H9 (cell line): Measurements from ENCODE around the gene RANBP17. TPM values are rescaled to one million over a fixed set of nuclear protein-coding genes. Genes with fewer than 3 reads are reported as not detected.

ENCODE experiments used
- DNase-seq: peaks from one replicate; pipeline ENCODE4 v3.0.0-alpha.2; 2017
- H2AFZ ChIP-seq: one replicate; pipeline ENCODE4 v1.6.1; 2013; ENCODE audit warnings: mild to moderate bottlenecking, low read length, control low read depth, moderate library complexity
- H2AK5ac ChIP-seq: 2 replicates; pipeline ENCODE4 v1.6.1; 2013; ENCODE audit warnings: low read length, control low read depth, mixed read lengths; ENCODE audit not compliant: insufficient read length
- H2BK120ac ChIP-seq: one replicate; pipeline ENCODE4 v1.6.1; 2013; ENCODE audit warnings: low read depth, mild to moderate bottlenecking, low read length, control low read depth, inconsistent platforms; ENCODE audit not compliant: poor library complexity, severe bottlenecking
- H2BK12ac ChIP-seq: 2 replicates; pipeline ENCODE4 v1.6.1; 2013; ENCODE audit warnings: low read length, control low read depth, mixed read lengths, low read depth; ENCODE audit not compliant: insufficient read length
- H2BK15ac ChIP-seq: 2 replicates; pipeline ENCODE4 v1.6.1; 2013; ENCODE audit warnings: low read depth, low read length, control low read depth
- H2BK20ac ChIP-seq: one replicate; pipeline ENCODE4 v1.6.1; 2013; ENCODE audit warnings: low read depth, mild to moderate bottlenecking, low read length, control low read depth, inconsistent platforms; ENCODE audit not compliant: poor library complexity, severe bottlenecking
- H2BK5ac ChIP-seq: 2 replicates; pipeline ENCODE4 v1.6.1; 2013; ENCODE audit warnings: low read length, control low read depth, mixed read lengths; ENCODE audit not compliant: insufficient read length
- H3K14ac ChIP-seq: 2 replicates; pipeline ENCODE4 v1.6.1; 2013; ENCODE audit warnings: low read length, control low read depth; ENCODE audit not compliant: insufficient read depth
- H3K18ac ChIP-seq: 2 replicates; pipeline ENCODE4 v1.6.1; 2013; ENCODE audit warnings: low read depth, mild to moderate bottlenecking, mixed read lengths, low read length, control low read depth; ENCODE audit not compliant: insufficient read length
- H3K23ac ChIP-seq: 2 replicates; pipeline ENCODE4 v1.6.1; 2013; ENCODE audit warnings: low read length, control low read depth, mixed read lengths, low read depth; ENCODE audit not compliant: insufficient read length
- H3K23me2 ChIP-seq: 2 replicates; pipeline ENCODE4 v1.6.1; 2013; ENCODE audit warnings: low read depth, mild to moderate bottlenecking, mixed read lengths, low read length, control low read depth; ENCODE audit not compliant: insufficient read length, poor library complexity, severe bottlenecking
- H3K27ac ChIP-seq: 2 replicates; pipeline ENCODE4 v1.5.1; 2013; ENCODE audit warnings: low read length, control low read depth, mixed read lengths, low read depth; ENCODE audit not compliant: insufficient read length
- H3K27me3 ChIP-seq: 2 replicates; pipeline ENCODE4 v1.6.1; 2013; ENCODE audit warnings: low read length, control low read depth, inconsistent platforms; ENCODE audit not compliant: insufficient read depth
- H3K4ac ChIP-seq: 2 replicates; pipeline ENCODE4 v1.6.1; 2013; ENCODE audit warnings: low read depth, mild to moderate bottlenecking, control low read depth, inconsistent platforms, low read length, moderate library complexity
- H3K4me1 ChIP-seq: 2 replicates; pipeline ENCODE4 v1.6.1; 2013; ENCODE audit warnings: low read length, control low read depth, inconsistent platforms; ENCODE audit not compliant: insufficient read depth
- H3K4me2 ChIP-seq: 2 replicates; pipeline ENCODE4 v1.6.1; 2013; ENCODE audit warnings: low read length, control low read depth, mixed read lengths; ENCODE audit not compliant: insufficient read length, insufficient read depth
- H3K56ac ChIP-seq: 2 replicates; pipeline ENCODE4 v1.6.1; 2013; ENCODE audit warnings: low read depth, mild to moderate bottlenecking, mixed read lengths, low read length, control low read depth; ENCODE audit not compliant: insufficient read length
- H3K79me1 ChIP-seq: 2 replicates; pipeline ENCODE4 v1.6.1; 2013; ENCODE audit warnings: low read depth, mild to moderate bottlenecking, moderate library complexity, low read length, control low read depth, inconsistent platforms; ENCODE audit not compliant: insufficient read depth, poor library complexity, severe bottlenecking
- H3K79me2 ChIP-seq: 2 replicates; pipeline ENCODE4 v1.6.1; 2013; ENCODE audit warnings: low read length, control low read depth, inconsistent platforms; ENCODE audit not compliant: insufficient read depth
- H3K9ac ChIP-seq: 2 replicates; pipeline ENCODE4 v1.6.1; 2013; ENCODE audit warnings: low read length, control low read depth, mixed read lengths; ENCODE audit not compliant: insufficient read length; ENCODE audit errors: extremely low read depth
- H3K9me3 ChIP-seq: one replicate; pipeline ENCODE4 v1.6.1; 2013; ENCODE audit warnings: low read depth, low read length, inconsistent platforms; ENCODE audit not compliant: control insufficient read depth
- H3T11ph ChIP-seq: one replicate; pipeline ENCODE4 v1.6.1; 2013; ENCODE audit warnings: mild to moderate bottlenecking, low read length, control low read depth, inconsistent platforms
- H4K20me1 ChIP-seq: one replicate; pipeline ENCODE4 v1.6.1; 2013; ENCODE audit not compliant: control insufficient read depth, insufficient read length, insufficient read depth
- H4K5ac ChIP-seq: 2 replicates; pipeline ENCODE4 v1.6.1; 2013; ENCODE audit warnings: low read depth, mild to moderate bottlenecking, mixed read lengths, low read length, control low read depth; ENCODE audit not compliant: insufficient read length
- H4K8ac ChIP-seq: replicated peaks from 2 replicates; pipeline ENCODE4 v1.6.1; 2013; ENCODE audit warnings: low read length, control low read depth, mixed read lengths, low read depth; ENCODE audit not compliant: insufficient read length
- H4K91ac ChIP-seq: 2 replicates; pipeline ENCODE4 v1.6.1; 2013; ENCODE audit warnings: low read depth, mild to moderate bottlenecking, moderate library complexity, mixed read lengths, low read length, control low read depth; ENCODE audit not compliant: insufficient read length
- H3K27ac Mint-ChIP-seq, 3 experiments: 2 replicates in 2 of 3; 3 replicates in 1 of 3; pipeline ENCODE4 v1.8.0; 2020 to 2021; ENCODE audit warnings: mixed read lengths in 3 of 3, mild to moderate bottlenecking in 1 of 3, moderate library complexity in 1 of 3
- H3K27me3 Mint-ChIP-seq: 2 replicates; pipeline ENCODE4 v1.8.0; 2021; ENCODE audit warnings: low read depth, mild to moderate bottlenecking, moderate library complexity, mixed read lengths
- H3K36me3 Mint-ChIP-seq, 3 experiments: 2 replicates in 2 of 3; 3 replicates in 1 of 3; pipeline ENCODE4 v1.8.0; 2020 to 2021; ENCODE audit warnings: low read depth in 3 of 3, mixed read lengths in 3 of 3; ENCODE audit not compliant: insufficient read depth in 1 of 3
- H3K4me1 Mint-ChIP-seq, 2 experiments: 2 replicates each; pipeline ENCODE4 v1.8.0; 2020; ENCODE audit warnings: mixed read lengths in 2 of 2
- H3K4me3 Mint-ChIP-seq, 2 experiments: 2 replicates in 1 of 2; 3 replicates in 1 of 2; pipeline ENCODE4 v1.8.0; 2020 to 2021; ENCODE audit warnings: mild to moderate bottlenecking in 2 of 2, mixed read lengths in 2 of 2, moderate library complexity in 1 of 2
- H3K9me3 Mint-ChIP-seq, 2 experiments: 2 replicates in 1 of 2; 3 replicates in 1 of 2; pipeline ENCODE4 v1.8.0; 2020; ENCODE audit warnings: mild to moderate bottlenecking in 2 of 2, mixed read lengths in 2 of 2, moderate library complexity in 1 of 2
- WGBS: extraction: QIAGEN DNeasy Blood & Tissue Kit; methylation state at CpG from one replicate; pipeline ENCODE4 v1.1.7; 2013; ENCODE audit warnings: missing lambda C conversion rate, low lambda C conversion rate, mixed read lengths; ENCODE audit not compliant: insufficient read length; ENCODE audit errors: extremely low coverage; 5-methylcytosine and 5-hydroxymethylcytosine counted together
- total RNA-seq: library from RNA; stranded (reverse); gene quantifications from 2 replicates; pipeline ENCODE4 v1.2.1, GENCODE V29; 2021
- TF ChIP-seq, protein P1 (sequence below): fragments of 200-600 bp; sonication (generic); conservative IDR thresholded peaks from 3 replicates; pipeline ENCODE4 v1.8.0; 2021; ENCODE audit warnings: antibody characterized with exemption, mild to moderate bottlenecking

The RANBP17 gene
- total RNA-seq, 1 experiment from 2014 or later, result 16.5 TPM

DNA sequence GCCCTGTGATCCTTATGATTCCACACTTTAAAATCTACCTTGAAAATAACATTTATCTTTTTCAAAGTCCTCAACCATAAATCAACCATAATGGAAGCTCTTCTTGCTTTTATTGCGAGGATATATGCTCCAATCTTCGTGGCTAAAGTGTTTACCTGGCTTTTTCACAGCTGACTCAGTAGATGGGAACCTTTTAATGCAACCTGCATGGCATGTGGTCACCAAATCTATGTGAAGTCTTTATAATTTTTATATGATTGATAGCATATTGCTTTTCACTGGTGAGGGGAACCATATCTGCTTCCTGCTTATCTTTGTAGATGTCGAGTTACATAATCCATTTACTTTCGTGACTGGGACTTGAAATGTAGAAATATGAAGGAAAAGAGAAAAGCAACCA, 400.1 kb downstream of the RANBP17 start:
- no peak overlapping the region for H3K9ac ChIP-seq
- H4K20me1 ChIP-seq, result no peaks in the 10 kb centered on the region
- H3K18ac ChIP-seq, result no peak overlapping the region
- H4K91ac ChIP-seq, result no peak overlapping the region
- no peak overlapping the region for H2AFZ ChIP-seq
- DNase-seq, result no peak
- no peak overlapping the region for H3T11ph ChIP-seq
- no CpG with 5 or more reads among the region's 4 CpGs for WGBS
- Mint-ChIP-seq H3K4me3 (no peak overlapping the region), H3K27me3 (no peaks in the 10 kb centered on the region), H3K4me1 (no peaks in the 10 kb centered on the region), H3K9me3 (no peaks in the 10 kb centered on the region), H3K27ac (no peak overlapping the region), H3K36me3 (no peaks in the 10 kb centered on the region)
- no peak overlapping the region for H3K23ac ChIP-seq
- TF ChIP-seq, protein P1, sequence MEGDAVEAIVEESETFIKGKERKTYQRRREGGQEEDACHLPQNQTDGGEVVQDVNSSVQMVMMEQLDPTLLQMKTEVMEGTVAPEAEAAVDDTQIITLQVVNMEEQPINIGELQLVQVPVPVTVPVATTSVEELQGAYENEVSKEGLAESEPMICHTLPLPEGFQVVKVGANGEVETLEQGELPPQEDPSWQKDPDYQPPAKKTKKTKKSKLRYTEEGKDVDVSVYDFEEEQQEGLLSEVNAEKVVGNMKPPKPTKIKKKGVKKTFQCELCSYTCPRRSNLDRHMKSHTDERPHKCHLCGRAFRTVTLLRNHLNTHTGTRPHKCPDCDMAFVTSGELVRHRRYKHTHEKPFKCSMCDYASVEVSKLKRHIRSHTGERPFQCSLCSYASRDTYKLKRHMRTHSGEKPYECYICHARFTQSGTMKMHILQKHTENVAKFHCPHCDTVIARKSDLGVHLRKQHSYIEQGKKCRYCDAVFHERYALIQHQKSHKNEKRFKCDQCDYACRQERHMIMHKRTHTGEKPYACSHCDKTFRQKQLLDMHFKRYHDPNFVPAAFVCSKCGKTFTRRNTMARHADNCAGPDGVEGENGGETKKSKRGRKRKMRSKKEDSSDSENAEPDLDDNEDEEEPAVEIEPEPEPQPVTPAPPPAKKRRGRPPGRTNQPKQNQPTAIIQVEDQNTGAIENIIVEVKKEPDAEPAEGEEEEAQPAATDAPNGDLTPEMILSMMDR, result no peak
- H3K9me3 ChIP-seq, result no peaks in the 10 kb centered on the region
- no peaks in the 10 kb centered on the region for H3K4me1 ChIP-seq
- H2BK120ac ChIP-seq, result no peak overlapping the region
- no peaks in the 10 kb centered on the region for H3K23me2 ChIP-seq
- H4K5ac ChIP-seq, result no peak overlapping the region
- H3K79me1 ChIP-seq, result no peaks in the 10 kb centered on the region
- H3K79me2 ChIP-seq, result no peaks in the 10 kb centered on the region
- H2BK15ac ChIP-seq, result no peak overlapping the region
- H3K27me3 ChIP-seq, result no peaks in the 10 kb centered on the region
- H3K56ac ChIP-seq, result no peak overlapping the region
- H2BK20ac ChIP-seq, result no peak overlapping the region
- H3K14ac ChIP-seq, result no peak overlapping the region
- no peak overlapping the region for H3K27ac ChIP-seq
- H2BK12ac ChIP-seq, result no peak overlapping the region
- no peak overlapping the region for H4K8ac ChIP-seq
- no peak overlapping the region for H3K4me2 ChIP-seq
- H3K4ac ChIP-seq, result no peak overlapping the region
- no peak overlapping the region for H2AK5ac ChIP-seq
- H2BK5ac ChIP-seq, result no peak overlapping the region
